EL (cell line): ENCODE measurements around the gene GPR25.
A peak's percentile ranks its signal among the peaks of the same experiment; 100 is the strongest.

Experiments
- DNase-seq: peaks from one replicate; pipeline ENCODE4 v3.0.0-alpha.2; 2016

GPR25 gene

GRCh38 chr1:200872446-200873115 is at the start of gene GPR25:
Gene GPR25 (plus strand): TSS chr1:200872981. CDS start chr1:200873038, 57 bp downstream.
- no peak for DNase-seq

GRCh38 chr1:200831091-200831490 is 41.7 kb upstream of the GPR25 start:
- no peak for DNase-seq

GRCh38 chr1:200834383-200834782 is 38.4 kb upstream of the GPR25 start:
- DNase-seq = peak; percentile 4

GRCh38 chr1:200836213-200836612 is 36.6 kb upstream of the GPR25 start:
- no peak for DNase-seq

- DNase-seq = peak; percentile 46
Observed at GRCh38 chr1:200837931-200838571, 34.7 kb upstream of the GPR25 start.

- DNase-seq = peak; percentile 81
Observed at GRCh38 chr1:200838676-200839445, 33.9 kb upstream of the GPR25 start.

- no peak for DNase-seq
Observed at GRCh38 chr1:200845360-200845759, 27.4 kb upstream of the GPR25 start.

GRCh38 chr1:200846398-200846797 is 26.4 kb upstream of the GPR25 start:
- no peak for DNase-seq

GRCh38 chr1:200849430-200849829 is 23.4 kb upstream of the GPR25 start:
- DNase-seq = no peak

- no peak for DNase-seq
Observed at GRCh38 chr1:200850554-200850953, 22.2 kb upstream of the GPR25 start.

- peak; percentile 50 for DNase-seq
Observed at GRCh38 chr1:200856716-200857357, 15.9 kb upstream of the GPR25 start.

GRCh38 chr1:200857804-200858203 is 15.0 kb upstream of the GPR25 start:
- no peak for DNase-seq

- no peak for DNase-seq
Observed at GRCh38 chr1:200861937-200862647, 10.7 kb upstream of the GPR25 start.

- DNase-seq = no peak
Observed at GRCh38 chr1:200862713-200863415, 9.9 kb upstream of the GPR25 start.

- DNase-seq = no peak
Observed at GRCh38 chr1:200866116-200866515, 6.7 kb upstream of the GPR25 start.

GRCh38 chr1:200866521-200866920 is 6.3 kb upstream of the GPR25 start:
- peak; percentile 19 for DNase-seq

GRCh38 chr1:200867018-200867811 is 5.6 kb upstream of the GPR25 start:
- DNase-seq = no peak

- no peak for DNase-seq
Observed at GRCh38 chr1:200869376-200869752, 3.4 kb upstream of the GPR25 start.

GRCh38 chr1:200869753-200870391 is 2.9 kb upstream of the GPR25 start:
- no peak for DNase-seq

GRCh38 chr1:200873116-200873670 is 412 bp downstream of the GPR25 start:
- no peak for DNase-seq
